GM23338 (cell line): Measurements from ENCODE around the gene THBS2. TPM values are rescaled to one million over a fixed set of nuclear protein-coding genes. Genes with fewer than 3 reads are reported as not detected.

Experiments used
- ATAC-seq: fragments of 200-7000 bp; cut with Tn5 transposase; 3 replicates; pipeline ENCODE4 v1.9.1; 2020
- DNase-seq: peaks from one replicate; pipeline ENCODE4 v3.0.0-alpha.2; 2015; ENCODE audit warnings: low spot score
- H2AFZ ChIP-seq: fragments of 200-600 bp; sonication (generic); 2 replicates; pipeline ENCODE4 v1.8.0; 2016; ENCODE audit warnings: antibody characterized with exemption, mild to moderate bottlenecking, moderate library complexity
- H3F3A ChIP-seq: fragments of 200-600 bp; sonication (generic); replicated peaks from 2 replicates; pipeline ENCODE4 v1.8.0; 2017; ENCODE audit warnings: antibody characterized with exemption, mixed run types, low read depth
- H3K27ac ChIP-seq: fragments of 200-600 bp; sonication (generic); 2 replicates; pipeline ENCODE4 v1.6.1; 2016; ENCODE audit warnings: low read depth
- H3K27me3 ChIP-seq: fragments of 200-600 bp; sonication (generic); 2 replicates; pipeline ENCODE4 v1.8.0; 2016; ENCODE audit warnings: mild to moderate bottlenecking, mixed run types, moderate library complexity; ENCODE audit not compliant: insufficient read depth
- H3K36me3 ChIP-seq: fragments of 200-600 bp; sonication (generic); 2 replicates; pipeline ENCODE4 v1.8.0; 2016; ENCODE audit warnings: mild to moderate bottlenecking; ENCODE audit not compliant: insufficient read depth
- H3K4me1 ChIP-seq: fragments of 200-600 bp; sonication (generic); 2 replicates; pipeline ENCODE4 v1.8.0; 2016; ENCODE audit warnings: mild to moderate bottlenecking, moderate library complexity; ENCODE audit not compliant: insufficient read depth
- H3K4me2 ChIP-seq: fragments of 200-600 bp; sonication (generic); 2 replicates; pipeline ENCODE4 v1.7.1; 2017; ENCODE audit warnings: mixed run types
- H3K4me3 ChIP-seq: fragments of 200-600 bp; sonication (generic); 2 replicates; pipeline ENCODE4 v1.6.1; 2016; ENCODE audit warnings: mixed run types
- H3K79me2 ChIP-seq: fragments of 200-600 bp; sonication (generic); replicated peaks from 2 replicates; pipeline ENCODE4 v1.8.0; 2017; ENCODE audit warnings: mild to moderate bottlenecking; ENCODE audit not compliant: insufficient read depth
- H3K9me2 ChIP-seq: fragments of 200-600 bp; sonication (generic); 2 replicates; pipeline ENCODE4 v1.8.0; 2017; ENCODE audit not compliant: insufficient read depth
- H4K20me1 ChIP-seq: fragments of 200-600 bp; sonication (generic); replicated peaks from 2 replicates; pipeline ENCODE4 v1.8.0; 2017; ENCODE audit warnings: mild to moderate bottlenecking; ENCODE audit not compliant: insufficient read depth
- H3K27ac Mint-ChIP-seq: 2 replicates; pipeline ENCODE4 v1.8.0; 2020; ENCODE audit warnings: inconsistent platforms, mild to moderate bottlenecking, moderate library complexity, mixed read lengths
- H3K27me3 Mint-ChIP-seq: 3 replicates; pipeline ENCODE4 v1.8.0; 2022; ENCODE audit warnings: low read depth, mild to moderate bottlenecking, moderate library complexity, mixed read lengths, inconsistent platforms; ENCODE audit not compliant: insufficient read depth, poor library complexity
- H3K36me3 Mint-ChIP-seq: 3 replicates; pipeline ENCODE4 v1.8.0; 2021; ENCODE audit warnings: low read depth, mild to moderate bottlenecking, inconsistent platforms, moderate library complexity, mixed read lengths
- H3K4me1 Mint-ChIP-seq: 3 replicates; pipeline ENCODE4 v1.8.0; 2020; ENCODE audit warnings: mild to moderate bottlenecking, inconsistent platforms, mixed read lengths
- H3K4me3 Mint-ChIP-seq: 3 replicates; pipeline ENCODE4 v1.8.0; 2021; ENCODE audit warnings: moderate library complexity, mild to moderate bottlenecking, inconsistent platforms, mixed read lengths
- H3K9me3 Mint-ChIP-seq: 3 replicates; pipeline ENCODE4 v1.8.0; 2020; ENCODE audit warnings: moderate library complexity, mild to moderate bottlenecking, inconsistent platforms, mixed read lengths
- CTCF ChIP-seq, 2 experiments: fragments of 200-600 bp in 1 of 2; sonication (generic) in 1 of 2; conservative IDR thresholded peaks; 2 replicates each; pipeline versions ENCODE4 v1.5.1 to v1.6.1; 2016 to 2017; ENCODE audit warnings: antibody characterized with exemption in 2 of 2, low read depth in 2 of 2, mild to moderate bottlenecking in 2 of 2, moderate library complexity in 1 of 2
- EZH2 ChIP-seq: fragments of 200-600 bp; sonication (generic); IDR thresholded peaks from one replicate; pipeline ENCODE4 v1.8.0; 2017; ENCODE audit warnings: antibody characterized with exemption, mild to moderate bottlenecking, low read depth; ENCODE audit not compliant: unreplicated experiment
- EZH2phosphoT487 ChIP-seq: fragments of 200-600 bp; sonication (generic); IDR thresholded peaks from one replicate; pipeline ENCODE4 v1.8.1; 2018; ENCODE audit warnings: antibody characterized with exemption; ENCODE audit not compliant: unreplicated experiment
- JUNB ChIP-seq: IDR thresholded peaks from one replicate; pipeline ENCODE4 v1.6.1; 2016; ENCODE audit warnings: antibody characterized with exemption; ENCODE audit not compliant: unreplicated experiment
- POLR2AphosphoS5 ChIP-seq: IDR thresholded peaks from 2 replicates; pipeline ENCODE4 v1.6.1; 2016; ENCODE audit warnings: antibody characterized with exemption, low read depth
- REST ChIP-seq: IDR thresholded peaks from one replicate; pipeline ENCODE4 v1.6.1; 2018; ENCODE audit warnings: antibody characterized with exemption; ENCODE audit not compliant: unreplicated experiment
- STAT1 ChIP-seq: IDR thresholded peaks from one replicate; pipeline ENCODE4 v1.6.1; 2016; ENCODE audit warnings: antibody characterized with exemption; ENCODE audit not compliant: unreplicated experiment
- ZNF114 ChIP-seq: fragments of 250-450 bp; sonication (Bioruptor Pico); IDR thresholded peaks from 2 replicates; pipeline ENCODE4 v1.5.0; 2020; ENCODE audit warnings: mild to moderate bottlenecking, moderate library complexity
- ZNF331 ChIP-seq: fragments of 250-450 bp; sonication (Bioruptor Pico); IDR thresholded peaks from 2 replicates; pipeline ENCODE4 v1.5.0; 2020; ENCODE audit warnings: low read depth, mild to moderate bottlenecking, moderate library complexity
- polyA plus RNA-seq: library from polyadenylated mRNA; unstranded; fragments of >200 nt; fragmentation: Nextera tagmentation; extraction: Ambion mirVana; gene quantifications from 2 replicates; pipeline ENCODE4 v1.2.1, GENCODE V29; 2016
- total RNA-seq: library from RNA; depleted of rRNA; stranded (reverse); fragments of >200 nt; shearing (Covaris generic); gene quantifications from 2 replicates; pipeline ENCODE4 v1.2.3, GENCODE V29; 2014
- TF ChIP-seq, protein P1 (sequence below): IDR thresholded peaks from 2 replicates; pipeline ENCODE4 v1.6.1; 2016; ENCODE audit warnings: antibody characterized with exemption

THBS2 gene
- total and polyA plus RNA-seq, 2 experiments from 2014 or later = 7.9 to 44.7 TPM

DNA sequence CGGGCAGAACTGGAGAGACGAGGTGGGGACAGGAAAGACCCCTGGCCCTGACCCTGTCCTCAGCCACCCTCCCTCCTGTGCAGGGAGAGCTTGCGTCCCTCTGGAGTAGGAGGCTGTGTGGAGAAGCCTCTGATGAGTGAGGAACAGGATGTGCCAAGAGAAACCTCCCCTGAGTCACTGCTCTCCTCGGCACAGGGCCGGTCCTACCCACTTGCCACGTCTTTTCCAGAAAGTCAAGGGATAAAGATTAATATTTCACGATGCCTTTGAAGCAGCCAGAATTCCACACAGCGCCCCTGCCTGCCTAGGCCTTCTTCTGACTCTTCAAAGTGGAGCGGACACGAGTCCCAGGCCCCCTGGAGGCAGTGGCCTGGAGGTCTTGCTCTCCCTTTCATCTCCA, 34.9 kb upstream of the THBS2 start (continued):
- TF ChIP-seq REST = no peak
- TF ChIP-seq EZH2 = no peak
- TF ChIP-seq, protein P1, sequence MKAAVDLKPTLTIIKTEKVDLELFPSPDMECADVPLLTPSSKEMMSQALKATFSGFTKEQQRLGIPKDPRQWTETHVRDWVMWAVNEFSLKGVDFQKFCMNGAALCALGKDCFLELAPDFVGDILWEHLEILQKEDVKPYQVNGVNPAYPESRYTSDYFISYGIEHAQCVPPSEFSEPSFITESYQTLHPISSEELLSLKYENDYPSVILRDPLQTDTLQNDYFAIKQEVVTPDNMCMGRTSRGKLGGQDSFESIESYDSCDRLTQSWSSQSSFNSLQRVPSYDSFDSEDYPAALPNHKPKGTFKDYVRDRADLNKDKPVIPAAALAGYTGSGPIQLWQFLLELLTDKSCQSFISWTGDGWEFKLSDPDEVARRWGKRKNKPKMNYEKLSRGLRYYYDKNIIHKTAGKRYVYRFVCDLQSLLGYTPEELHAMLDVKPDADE = no peak
- no peak for TF ChIP-seq ZNF331
- TF ChIP-seq ZNF114 (CRISPR knock-in tag) = no peak

DNA sequence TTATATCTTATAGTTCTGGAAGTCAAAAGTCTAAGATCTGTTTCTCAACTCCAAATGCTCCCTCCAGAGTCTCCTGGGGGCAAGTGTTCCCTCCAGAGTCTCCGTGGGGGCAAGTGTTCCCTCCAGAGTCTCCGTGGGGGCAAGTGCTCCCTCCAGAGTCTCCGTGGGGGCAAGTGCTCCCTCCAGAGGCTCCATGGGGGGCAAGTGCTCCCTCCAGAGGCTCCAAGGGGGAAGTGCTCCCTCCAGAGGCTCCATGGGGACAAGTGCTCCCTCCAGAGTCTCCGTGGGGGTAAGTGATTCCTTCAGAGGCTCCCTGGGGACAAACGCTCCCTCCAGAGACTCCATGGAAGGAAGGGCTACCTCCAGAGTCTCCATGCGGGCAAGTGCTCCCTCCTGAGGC, 34.0 kb upstream of the THBS2 start:
- H3K36me3 ChIP-seq = no peaks in the 10 kb centered on the region
- 0 out of 2 replicates have a peak, but pooled peaks cover 3% of the 10 kb centered on the region for H3K9me2 ChIP-seq
- no peak overlapping the region for H3K4me2 ChIP-seq
- TF ChIP-seq POLR2AphosphoS5 (no peak), CTCF (conservative IDR thresholded peaks at IDR 0.05; ENCODE audit: low read depth in 2 of 2) (peak in 1 of 2 experiments; percentile 41; a peak in 2 of 4 replicates), JUNB (no peak), EZH2 (no peak), REST (no peak), STAT1 (no peak), EZH2phosphoT487 (no peak)
- TF ChIP-seq, protein P1 = no peak
- H3K4me3 ChIP-seq = no peak overlapping the region
- no peaks in the 10 kb centered on the region for H4K20me1 ChIP-seq
- H3K27me3 Mint-ChIP-seq = no peaks in the 10 kb centered on the region
- H3K27ac Mint-ChIP-seq = no peak overlapping the region
- DNase-seq (no peak), ATAC-seq (no peak)
- H3K79me2 ChIP-seq = no peaks in the 10 kb centered on the region
- H3K4me3 Mint-ChIP-seq = no peak overlapping the region
- no peaks in the 10 kb centered on the region; the same call in 2 of the 3 replicates for H3K9me3 Mint-ChIP-seq
- no peak overlapping the region for H2AFZ ChIP-seq
- no peaks in the 10 kb centered on the region for H3K36me3 Mint-ChIP-seq
- H3K4me1 Mint-ChIP-seq = peaks cover 6% of the 10 kb centered on the region; the same call in 2 of the 3 replicates
- no peaks in the 10 kb centered on the region for H3K4me1 ChIP-seq
- H3F3A ChIP-seq = no peaks in the 10 kb centered on the region
- H3K27me3 ChIP-seq = no peaks in the 10 kb centered on the region
- H3K27ac ChIP-seq = no peak overlapping the region
